ENCODE measurements around the gene CUL9. TPM values are rescaled to one million over a fixed set of nuclear protein-coding genes. Genes with fewer than 3 reads are reported as not detected.
A peak's percentile ranks its signal among the peaks of the same experiment; 100 is the strongest.
"Not testable (repeated sequence)": the region's sequence is repeated elsewhere in the genome, so short reads cannot be mapped to it uniquely, and the experiment has no call there.

The CUL9 gene
- total RNA-seq, result 10 to 100 TPM; 22.9 to 87.0 TPM

GRCh38 chr6:43181942-43182860 lies at the start of gene CUL9:
TSS of gene CUL9 (plus strand) at chr6:43182196. CDS start at chr6:43184311, 2,115 bp downstream.
- Histone ChIP-seq H3K36me3 (peaks cover 6 to 28% of the 10 kb centered on the region in 2 donors), H3K27me3 (replicated peaks; ENCODE audit: insufficient read depth) (no peaks in the 10 kb centered on the region), H3K9me3 (no peaks in the 10 kb centered on the region), H3K27ac (peak within 1 kb of the TSS; percentile 69 to 70), H3K4me1 (replicated peaks) (peaks cover 9% of the 10 kb centered on the region), H3K4me3 (peak within 1 kb of the TSS; percentile 54 to 61)
- peak; percentile 76 for DNase-seq (ENCODE audit: low spot score)
- intact Hi-C loops (cut with DNase I), result no loop called here
- TF ChIP-seq POLR2AphosphoS5 (IDR thresholded peaks at IDR 0.05) (peak; percentile 97), POLR2A (IDR thresholded peaks at IDR 0.05) (peak; percentile 45), CTCF (IDR thresholded peaks at IDR 0.05) (peak in 2 of 4 experiments; percentile 19 to 20)
- WGBS, result 2% methylated on average over 34 of the region's 51 CpGs

- TF ChIP-seq POLR2AphosphoS5 (IDR thresholded peaks at IDR 0.05) (no peak), CTCF (IDR thresholded peaks at IDR 0.05) (no peak), POLR2A (IDR thresholded peaks at IDR 0.05) (no peak)
- no peaks in the 10 kb centered on the region for H3K4me1 ChIP-seq (replicated peaks)
These were observed 43.7 kb upstream of the CUL9 start for GRCh38 chr6:43138267-43138666.

DNA sequence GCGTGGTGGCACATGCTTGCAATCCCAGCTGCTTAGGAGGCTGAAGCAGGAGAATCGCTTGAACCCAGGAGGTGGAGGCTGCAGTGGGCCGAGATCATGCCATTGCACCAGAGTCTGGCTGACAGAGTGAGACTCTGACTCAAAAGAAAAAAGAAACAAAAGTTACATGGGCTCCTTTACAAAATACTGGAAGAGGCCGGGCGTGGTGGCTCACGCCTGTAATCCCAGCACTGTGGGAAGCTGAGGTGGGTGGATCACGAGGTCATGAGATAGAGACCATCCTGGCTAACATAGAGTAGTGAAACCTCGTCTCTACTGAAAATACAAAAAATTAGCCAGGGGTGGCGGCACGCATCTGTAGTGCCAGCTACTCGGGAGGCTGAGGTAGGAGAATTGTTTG lies 42.0 kb upstream of the CUL9 start:
- H3K4me3 ChIP-seq; H3K27me3 ChIP-seq (replicated peaks; ENCODE audit: insufficient read depth); H3K36me3 ChIP-seq; H3K4me1 ChIP-seq (replicated peaks); H3K27ac ChIP-seq; intact Hi-C loops (cut with DNase I); DNase-seq (ENCODE audit: low spot score); H3K9me3 ChIP-seq: not testable (repeated sequence)
- WGBS, result 92% methylated on average over 11 of the region's 11 CpGs

More at GRCh38 chr6:43138267-43138666, 43.7 kb upstream of the CUL9 start:
- 95% methylated on average over 3 of the region's 3 CpGs for WGBS
- H3K9me3 ChIP-seq, result no peaks in the 10 kb centered on the region
- no peaks in the 10 kb centered on the region for H3K27me3 ChIP-seq (replicated peaks; ENCODE audit: insufficient read depth)
- H3K36me3 ChIP-seq, result no peaks in the 10 kb centered on the region
- H3K27ac ChIP-seq, result no peak overlapping the region
- DNase-seq (ENCODE audit: low spot score), result no peak
- no peak overlapping the region for H3K4me3 ChIP-seq
- intact Hi-C loops (cut with DNase I), result no loop called here

DNA sequence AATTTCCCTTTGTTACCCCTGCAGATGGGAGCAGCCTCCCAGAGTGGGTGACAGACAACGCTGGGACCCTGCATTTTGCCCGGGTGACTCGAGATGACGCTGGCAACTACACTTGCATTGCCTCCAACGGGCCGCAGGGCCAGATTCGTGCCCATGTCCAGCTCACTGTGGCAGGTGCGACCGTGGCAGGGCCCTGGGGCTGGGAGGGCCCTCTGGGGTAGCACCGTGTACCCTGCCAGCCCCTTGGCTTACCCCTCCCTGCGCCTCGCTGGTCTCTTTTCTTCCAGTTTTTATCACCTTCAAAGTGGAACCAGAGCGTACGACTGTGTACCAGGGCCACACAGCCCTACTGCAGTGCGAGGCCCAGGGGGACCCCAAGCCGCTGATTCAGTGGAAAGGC lies 40.4 kb upstream of the CUL9 start:
- H3K36me3 ChIP-seq, result no peaks in the 10 kb centered on the region
- no peak overlapping the region for H3K4me3 ChIP-seq
- peaks cover 5% of the 10 kb centered on the region for H3K4me1 ChIP-seq (replicated peaks)
- no peaks in the 10 kb centered on the region for H3K9me3 ChIP-seq
- no peaks in the 10 kb centered on the region for H3K27me3 ChIP-seq (replicated peaks; ENCODE audit: insufficient read depth)
- DNase-seq (ENCODE audit: low spot score), result no peak
- H3K27ac ChIP-seq, result no peak overlapping the region
- TF ChIP-seq POLR2AphosphoS5 (IDR thresholded peaks at IDR 0.05) (no peak), CTCF (IDR thresholded peaks at IDR 0.05) (no peak), POLR2A (IDR thresholded peaks at IDR 0.05) (no peak)
- 88% methylated on average over 16 of the region's 16 CpGs for WGBS
- intact Hi-C loops (cut with DNase I), result loop anchor here (2.0 kb wide), 1 partner anchor 239 kb away; no protein-coding TSS in a partner anchor

- H3K4me1 ChIP-seq (replicated peaks), result peaks cover 5% of the 10 kb centered on the region
- H3K27me3 ChIP-seq (replicated peaks; ENCODE audit: insufficient read depth), result no peaks in the 10 kb centered on the region
- WGBS, result 64% methylated on average over 14 of the region's 14 CpGs
- H3K27ac ChIP-seq, result no peak overlapping the region
- no peak for TF ChIP-seq CTCF (IDR thresholded peaks at IDR 0.05)
- TF ChIP-seq POLR2AphosphoS5 (IDR thresholded peaks at IDR 0.05), result no peak
- TF ChIP-seq POLR2A (IDR thresholded peaks at IDR 0.05), result no peak
- H3K4me3 ChIP-seq, result no peak overlapping the region
- no peaks in the 10 kb centered on the region for H3K36me3 ChIP-seq
- DNase-seq (ENCODE audit: low spot score), result no peak
- no peaks in the 10 kb centered on the region for H3K9me3 ChIP-seq
- intact Hi-C loops (cut with DNase I), result loop anchor here (2.0 kb wide), 1 partner anchor 239 kb away; no protein-coding TSS in a partner anchor
These were observed 39.9 kb upstream of the CUL9 start for GRCh38 chr6:43142101-43142500.

Data from prostate gland (tissue), 2 donors.